Uterus (tissue), 2 donors: ENCODE results near the gene GAL3ST1.

Experiments
- POLR2A ChIP-seq, 2 donors: fragments of 450-650 bp; IDR thresholded peaks; one replicate each; pipeline ENCODE4 v1.6.1; 2016; ENCODE audit warnings: antibody characterized with exemption in 2 of 2, mild to moderate bottlenecking in 1 of 2, moderate library complexity in 1 of 2
- TF ChIP-seq, protein P1 (sequence below), 4 experiments: fragments of 200-600 bp in 2 of 4; fragments of 450-650 bp in 2 of 4; sonication (generic) in 2 of 4; IDR thresholded peaks; one replicate each; pipeline ENCODE4 v1.5.1; 2016 to 2019; ENCODE audit warnings: antibody characterized with exemption in 4 of 4, mild to moderate bottlenecking in 2 of 4, moderate library complexity in 1 of 4

DNA sequence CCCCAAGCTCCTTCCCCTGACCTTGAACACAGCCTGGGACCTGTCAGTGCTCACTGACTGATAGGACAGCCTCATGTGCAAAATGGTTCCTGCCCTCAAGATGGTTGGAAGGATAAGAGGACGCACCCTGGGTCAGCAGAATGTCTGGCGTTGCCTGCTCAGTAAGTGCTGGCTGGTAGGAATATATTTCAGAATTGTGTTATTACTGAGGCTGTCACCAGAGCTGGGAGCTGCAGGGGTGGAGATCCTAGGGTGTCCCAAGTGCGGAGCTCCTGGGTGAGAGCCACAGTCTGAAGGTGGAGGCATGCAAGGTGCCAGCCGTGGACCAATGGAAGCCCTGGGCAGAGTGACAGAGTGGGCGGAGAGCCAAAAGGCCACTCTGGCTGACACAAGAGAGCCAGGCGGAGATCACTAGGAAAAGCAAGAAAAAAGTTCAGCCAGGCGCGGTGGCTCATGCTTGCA is 67.9 kb downstream of the GAL3ST1 start:
- TF ChIP-seq, protein P1, sequence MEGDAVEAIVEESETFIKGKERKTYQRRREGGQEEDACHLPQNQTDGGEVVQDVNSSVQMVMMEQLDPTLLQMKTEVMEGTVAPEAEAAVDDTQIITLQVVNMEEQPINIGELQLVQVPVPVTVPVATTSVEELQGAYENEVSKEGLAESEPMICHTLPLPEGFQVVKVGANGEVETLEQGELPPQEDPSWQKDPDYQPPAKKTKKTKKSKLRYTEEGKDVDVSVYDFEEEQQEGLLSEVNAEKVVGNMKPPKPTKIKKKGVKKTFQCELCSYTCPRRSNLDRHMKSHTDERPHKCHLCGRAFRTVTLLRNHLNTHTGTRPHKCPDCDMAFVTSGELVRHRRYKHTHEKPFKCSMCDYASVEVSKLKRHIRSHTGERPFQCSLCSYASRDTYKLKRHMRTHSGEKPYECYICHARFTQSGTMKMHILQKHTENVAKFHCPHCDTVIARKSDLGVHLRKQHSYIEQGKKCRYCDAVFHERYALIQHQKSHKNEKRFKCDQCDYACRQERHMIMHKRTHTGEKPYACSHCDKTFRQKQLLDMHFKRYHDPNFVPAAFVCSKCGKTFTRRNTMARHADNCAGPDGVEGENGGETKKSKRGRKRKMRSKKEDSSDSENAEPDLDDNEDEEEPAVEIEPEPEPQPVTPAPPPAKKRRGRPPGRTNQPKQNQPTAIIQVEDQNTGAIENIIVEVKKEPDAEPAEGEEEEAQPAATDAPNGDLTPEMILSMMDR (IDR thresholded peaks at IDR 0.05) = no peak
- no peak for TF ChIP-seq POLR2A (IDR thresholded peaks at IDR 0.05)
